DND-41 (cell line): Measurements from ENCODE around the gene UQCC2.

ENCODE experiments used
- CTCF ChIP-seq: IDR thresholded peaks from 2 replicates; pipeline ENCODE4 v1.5.1; 2012; ENCODE audit warnings: borderline replicate concordance, low read length, moderate library complexity, mild to moderate bottlenecking; ENCODE audit not compliant: poor library complexity, severe bottlenecking; ENCODE audit errors: extremely low read depth
- EZH2 ChIP-seq: IDR thresholded peaks from 3 replicates; pipeline ENCODE4 v1.6.1; 2012; ENCODE audit warnings: borderline replicate concordance, low read depth, mild to moderate bottlenecking, moderate library complexity, low read length, inconsistent platforms; ENCODE audit not compliant: severe bottlenecking

- TF ChIP-seq CTCF (no peak), EZH2 (no peak)
These were observed 12.0 kb upstream of the UQCC2 start for GRCh38 chr6:33723371-33724085.
